Pancreas (tissue), 10 donors: ENCODE measurements around the gene AMDHD2. TPM values are rescaled to one million over a fixed set of nuclear protein-coding genes. Genes with fewer than 3 reads are reported as not detected.

Experiments used
- ATAC-seq, 4 donors: fragments of 200-7000 bp; cut with Tn5 transposase; one replicate each; pipeline versions ENCODE4 v1.8.0 to v1.9.1; 2020; ENCODE audit warnings: mild to moderate bottlenecking in 4 of 4, moderate library complexity in 4 of 4
- DNase-seq, 6 donors: peaks; one replicate each; pipeline ENCODE4 v3.0.0-alpha.2; 2020
- FAIRE-seq: peaks from 2 replicates; lab custom pipeline; 2012; peaks lifted over from hg19 to GRCh38; lab: Jason Lieb, UNC
- H3K27ac ChIP-seq, 4 donors: fragments of 200-600 bp; sonication (generic); 1 replicate in 3 of 4; 2 replicates in 1 of 4; pipeline versions ENCODE4 v1.5.0 to v1.8.0; 2020
- H3K27me3 ChIP-seq, 4 donors: fragments of 200-600 bp; one replicate each; pipeline ENCODE4 v1.8.0; 2021
- H3K36me3 ChIP-seq, 3 donors: fragments of 200-600 bp; sonication (generic) in 1 of 3; one replicate each; pipeline versions ENCODE4 v1.5.0 to v1.8.0; 2020 to 2021
- H3K4me1 ChIP-seq, 3 donors: fragments of 200-600 bp; one replicate each; pipeline ENCODE4 v1.8.0; 2021
- H3K4me3 ChIP-seq, 4 donors: fragments of 200-600 bp; sonication (generic) in 2 of 4; one replicate each; pipeline versions ENCODE4 v1.5.0 to v1.8.0; 2020 to 2021
- H3K9me3 ChIP-seq, 4 donors: fragments of 200-600 bp; one replicate each; pipeline ENCODE4 v1.8.0; 2021
- WGBS, 2 donors: extraction: QIAGEN DNeasy Blood & Tissue Kit; methylation state at CpG; one replicate each; pipeline ENCODE4 v1.1.7; 2013; 5-methylcytosine and 5-hydroxymethylcytosine counted together
- intact Hi-C, 3 donors: fragments of 100-400 bp; cut with DNase I; formaldehyde crosslinking; loops; one replicate each; pipeline versions ENCODE4 v1.11.1 to v1.14.2; 2022
- polyA plus RNA-seq, 2 donors: library from polyadenylated mRNA; stranded (reverse); fragments of 200-250 nt; gene quantifications; one replicate each; pipeline ENCODE4 v1.2.3, GENCODE V29; 2013
- total RNA-seq, 6 donors: library from RNA; stranded (reverse); fragmentation: NEBNext Ultra II Directional in 4 of 6; extraction: Animal tissue kit (Norgen Biotek cat#: 25700) in 4 of 6; gene quantifications; one replicate each; pipeline versions ENCODE4 v1.2.1 to v1.2.4, GENCODE V29; 2021 to 2023
- TF ChIP-seq, protein P1 (sequence below), 4 donors: fragments of 200-600 bp; sonication (generic) in 3 of 4; IDR thresholded peaks; one replicate each; pipeline versions ENCODE4 v1.5.0 to v1.8.0; 2021; ENCODE audit warnings: antibody characterized with exemption in 4 of 4
- donor health status: healthy with polysubstance abuse.
- donor health status: DM: no; HTN: no; CAD: no; lungs with moderate emphysema.
- donor health status: DM: no; HTN: no; CAD: no.
- donor health status: control.
- donor health status: control.
- donor health status: Bipolar disorder and iron deficiency.
- donor health status: DM: yes; HTN: yes; CAD: no.
- donor health status: DM: no; HTN: no; CAD: no.
- donor health status: DM: no; HTN: no; CAD: no.
- donor health status: DM: yes; HTN: yes; CAD: no.

Gene AMDHD2
- total and polyA plus RNA-seq, 8 donors, result 8.0 to 36.3 (median 12.7) TPM

DNA sequence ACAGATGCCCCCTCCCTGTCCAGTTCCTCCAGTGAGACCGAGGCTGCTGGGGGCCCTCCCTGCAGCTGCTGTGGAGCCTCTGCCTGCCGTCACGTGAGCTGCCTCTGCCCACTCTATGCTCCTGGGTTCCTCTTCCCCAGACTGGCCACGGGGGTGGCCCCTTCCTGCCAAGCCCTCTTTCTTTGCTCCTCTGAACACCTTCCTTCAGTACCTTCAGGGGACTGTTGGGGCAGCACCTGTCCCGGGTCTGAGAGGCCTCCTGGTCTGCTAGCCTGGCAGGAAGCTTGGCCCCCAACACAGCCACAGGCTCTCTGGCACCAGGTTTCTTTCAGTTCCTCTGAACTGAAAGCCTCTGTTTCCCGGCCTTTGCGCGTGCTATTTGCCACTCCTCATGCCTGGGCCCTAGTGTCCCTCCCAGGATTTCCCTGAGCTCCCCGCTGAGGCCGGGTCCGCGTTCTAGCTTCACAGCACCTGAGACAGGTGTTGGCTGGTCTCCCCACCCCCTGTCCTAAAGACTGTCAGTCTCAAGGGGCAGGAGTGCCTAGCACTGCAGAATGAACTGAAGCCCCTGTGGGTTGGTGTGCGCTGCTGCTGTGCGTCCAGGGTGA lies 13.0 kb upstream of the AMDHD2 start:
- intact Hi-C loops, result no loop called here
- H3K9me3 ChIP-seq, result no peaks in the 10 kb centered on the region
- 86 to 90% methylated on average over 14 of the region's 14 CpGs for WGBS, 2 donors
- peaks cover 0 to 5% (median 0%) of the 10 kb centered on the region in 3 donors for H3K36me3 ChIP-seq
- DNase-seq (peak in 2 of 6 donors; percentile 53 to 58), FAIRE-seq (no peak), ATAC-seq (peak in 2 of 4 donors; percentile 13 to 59)
- no peaks in the 10 kb centered on the region for H3K27me3 ChIP-seq
- no peak overlapping the region for H3K4me3 ChIP-seq
- peaks cover 0 to 4% (median 0%) of the 10 kb centered on the region in 3 donors for H3K4me1 ChIP-seq
- TF ChIP-seq, protein P1, sequence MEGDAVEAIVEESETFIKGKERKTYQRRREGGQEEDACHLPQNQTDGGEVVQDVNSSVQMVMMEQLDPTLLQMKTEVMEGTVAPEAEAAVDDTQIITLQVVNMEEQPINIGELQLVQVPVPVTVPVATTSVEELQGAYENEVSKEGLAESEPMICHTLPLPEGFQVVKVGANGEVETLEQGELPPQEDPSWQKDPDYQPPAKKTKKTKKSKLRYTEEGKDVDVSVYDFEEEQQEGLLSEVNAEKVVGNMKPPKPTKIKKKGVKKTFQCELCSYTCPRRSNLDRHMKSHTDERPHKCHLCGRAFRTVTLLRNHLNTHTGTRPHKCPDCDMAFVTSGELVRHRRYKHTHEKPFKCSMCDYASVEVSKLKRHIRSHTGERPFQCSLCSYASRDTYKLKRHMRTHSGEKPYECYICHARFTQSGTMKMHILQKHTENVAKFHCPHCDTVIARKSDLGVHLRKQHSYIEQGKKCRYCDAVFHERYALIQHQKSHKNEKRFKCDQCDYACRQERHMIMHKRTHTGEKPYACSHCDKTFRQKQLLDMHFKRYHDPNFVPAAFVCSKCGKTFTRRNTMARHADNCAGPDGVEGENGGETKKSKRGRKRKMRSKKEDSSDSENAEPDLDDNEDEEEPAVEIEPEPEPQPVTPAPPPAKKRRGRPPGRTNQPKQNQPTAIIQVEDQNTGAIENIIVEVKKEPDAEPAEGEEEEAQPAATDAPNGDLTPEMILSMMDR (IDR thresholded peaks at IDR 0.05), result no peak
- H3K27ac ChIP-seq, result peak overlapping the region in 2 of 4 donors; percentile 55 to 60

DNA sequence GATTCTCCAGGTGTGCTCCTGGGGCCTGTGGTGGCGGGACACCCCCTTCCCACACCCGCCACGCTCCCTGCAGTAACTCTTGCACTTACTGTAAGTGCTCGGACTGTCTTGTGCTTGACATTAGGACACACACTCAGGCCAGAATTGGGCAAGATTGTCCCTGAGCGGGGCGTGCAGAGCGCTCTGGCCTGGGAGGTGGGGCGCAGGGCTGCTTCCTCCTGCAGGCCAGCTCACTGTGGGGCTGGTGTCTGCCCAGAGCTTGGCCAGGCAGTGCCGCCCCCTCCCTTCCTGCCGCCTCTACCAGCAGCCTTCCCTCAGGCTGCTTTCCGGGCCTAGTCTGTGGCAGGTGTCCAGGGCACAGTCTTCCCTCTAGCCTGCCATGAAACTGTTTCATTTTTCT lies 12.5 kb upstream of the AMDHD2 start:
- DNase-seq, result peak in 2 of 6 donors; percentile 29 to 54
- intact Hi-C loops, result no loop called here
- ATAC-seq, result peak in 2 of 4 donors; percentile 58 to 64
- peaks cover 2 to 5% (median 4%) of the 10 kb centered on the region in 3 donors for H3K4me1 ChIP-seq
- no peaks in the 10 kb centered on the region for H3K9me3 ChIP-seq
- FAIRE-seq, result no peak
- 91 to 94% methylated on average over 11 of the region's 11 CpGs for WGBS, 2 donors
- no peak overlapping the region for H3K4me3 ChIP-seq
- peak overlapping the region in 2 of 4 donors; percentile 55 to 60 for H3K27ac ChIP-seq
- peaks cover 0 to 5% (median 0%) of the 10 kb centered on the region in 3 donors for H3K36me3 ChIP-seq
- TF ChIP-seq, protein P1 (IDR thresholded peaks at IDR 0.05), result no peak
- H3K27me3 ChIP-seq, result no peaks in the 10 kb centered on the region

DNA sequence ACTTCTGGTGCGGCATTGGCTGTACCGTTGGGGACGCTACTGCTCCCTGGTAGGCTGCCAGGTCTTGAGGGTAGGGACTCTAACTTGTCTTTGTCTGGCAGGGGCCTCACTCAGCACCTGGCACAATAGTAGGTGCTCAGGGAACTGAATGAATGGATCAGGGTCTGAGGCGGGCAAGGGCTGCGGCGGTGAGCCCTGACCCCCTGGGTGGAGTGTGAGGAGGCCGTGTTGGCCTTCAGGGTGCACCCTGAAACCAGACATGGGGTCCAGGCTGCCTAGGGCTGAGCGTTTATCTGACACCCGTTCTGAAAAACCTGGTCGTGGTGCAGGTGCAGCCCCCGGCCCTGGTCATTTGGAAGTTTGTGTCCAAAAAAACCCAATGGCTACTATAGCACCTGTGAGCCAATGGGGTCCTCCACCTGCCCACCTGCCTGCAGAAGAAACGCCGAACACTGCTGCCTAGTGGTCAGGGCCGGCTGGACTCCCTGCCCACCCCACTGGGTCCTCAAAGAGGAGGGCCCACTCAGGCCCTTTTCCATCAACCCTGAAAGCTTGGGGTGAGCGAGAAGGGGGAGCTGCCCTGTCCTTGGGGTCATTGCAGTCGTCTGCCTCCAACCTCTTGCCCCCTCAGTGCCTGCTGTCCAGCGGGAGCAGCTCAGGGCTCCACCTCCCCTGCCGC lies 11.3 kb upstream of the AMDHD2 start:
- TF ChIP-seq, protein P1 (IDR thresholded peaks at IDR 0.05), result no peak
- ATAC-seq, result no peak
- peak in 2 of 6 donors; percentile 31 to 47 for DNase-seq
- Histone ChIP-seq H3K27me3 (no peaks in the 10 kb centered on the region), H3K36me3 (peaks cover 0 to 5% (median 0%) of the 10 kb centered on the region in 3 donors), H3K4me3 (no peak overlapping the region), H3K4me1 (peaks cover 9 to 11% (median 9%) of the 10 kb centered on the region in 3 donors), H3K9me3 (no peaks in the 10 kb centered on the region), H3K27ac (no peak overlapping the region)
- WGBS, 2 donors, result 87 to 91% methylated on average over 18 of the region's 18 CpGs
- no peak for FAIRE-seq
- intact Hi-C loops, result no loop called here

DNA sequence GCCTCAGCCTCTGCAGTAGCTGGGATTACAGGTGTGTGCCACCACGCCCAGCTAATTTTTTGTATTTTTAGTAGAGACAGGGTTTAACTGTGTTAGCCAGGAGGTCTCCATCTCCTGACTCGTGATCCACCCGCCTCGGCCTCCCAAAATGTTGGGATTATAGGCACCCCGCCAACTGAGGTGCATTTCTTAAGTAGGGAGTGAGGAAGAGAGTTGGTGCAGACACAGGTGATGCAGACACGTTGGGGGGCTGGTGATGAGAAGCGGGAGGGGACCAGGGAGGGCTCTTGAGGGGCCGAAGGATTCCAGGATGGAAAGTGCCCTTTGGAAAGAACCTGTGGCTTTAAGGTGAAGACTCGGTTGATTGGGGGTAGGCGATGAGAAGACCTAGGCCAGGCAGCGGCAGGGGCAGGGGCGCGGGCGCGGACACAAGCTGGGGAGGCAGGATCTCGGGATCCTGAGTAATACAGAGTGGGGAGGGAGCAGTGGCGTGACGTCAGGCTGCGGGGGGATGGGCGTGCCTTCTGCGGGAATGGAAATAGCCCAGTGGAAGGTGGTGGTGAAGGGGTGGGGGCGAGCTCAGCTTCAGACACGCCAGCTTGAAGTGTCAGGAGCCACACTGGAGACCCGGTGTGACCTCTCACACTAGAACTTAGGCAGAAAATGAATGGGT lies 8.9 kb upstream of the AMDHD2 start:
- ATAC-seq (no peak), FAIRE-seq (no peak), DNase-seq (peak in 3 of 6 donors; percentile 58 to 62 (median 59))
- Histone ChIP-seq H3K27me3 (no peaks in the 10 kb centered on the region), H3K36me3 (peaks cover 0 to 5% (median 0%) of the 10 kb centered on the region in 3 donors), H3K9me3 (no peaks in the 10 kb centered on the region), H3K4me3 (no peak overlapping the region), H3K4me1 (peaks cover 13 to 19% (median 15%) of the 10 kb centered on the region in 3 donors), H3K27ac (no peak overlapping the region)
- WGBS, 2 donors, result 75 to 76% methylated on average over 24 of the region's 24 CpGs
- intact Hi-C loops, result no loop called here
- TF ChIP-seq, protein P1 (IDR thresholded peaks at IDR 0.05), result no peak
